Activated effector memory CD4-positive, alpha-beta T cell treated with anti-CD3 and anti-CD28 coated beads, Interleukin-2, amount 50 U/mL, for 16 hours (primary cell): ENCODE results near the gene ASB16.

ENCODE experiments used
- DNase-seq: peaks from one replicate; pipeline ENCODE4 v3.0.0-alpha.2; 2020

ASB16 gene

DNA sequence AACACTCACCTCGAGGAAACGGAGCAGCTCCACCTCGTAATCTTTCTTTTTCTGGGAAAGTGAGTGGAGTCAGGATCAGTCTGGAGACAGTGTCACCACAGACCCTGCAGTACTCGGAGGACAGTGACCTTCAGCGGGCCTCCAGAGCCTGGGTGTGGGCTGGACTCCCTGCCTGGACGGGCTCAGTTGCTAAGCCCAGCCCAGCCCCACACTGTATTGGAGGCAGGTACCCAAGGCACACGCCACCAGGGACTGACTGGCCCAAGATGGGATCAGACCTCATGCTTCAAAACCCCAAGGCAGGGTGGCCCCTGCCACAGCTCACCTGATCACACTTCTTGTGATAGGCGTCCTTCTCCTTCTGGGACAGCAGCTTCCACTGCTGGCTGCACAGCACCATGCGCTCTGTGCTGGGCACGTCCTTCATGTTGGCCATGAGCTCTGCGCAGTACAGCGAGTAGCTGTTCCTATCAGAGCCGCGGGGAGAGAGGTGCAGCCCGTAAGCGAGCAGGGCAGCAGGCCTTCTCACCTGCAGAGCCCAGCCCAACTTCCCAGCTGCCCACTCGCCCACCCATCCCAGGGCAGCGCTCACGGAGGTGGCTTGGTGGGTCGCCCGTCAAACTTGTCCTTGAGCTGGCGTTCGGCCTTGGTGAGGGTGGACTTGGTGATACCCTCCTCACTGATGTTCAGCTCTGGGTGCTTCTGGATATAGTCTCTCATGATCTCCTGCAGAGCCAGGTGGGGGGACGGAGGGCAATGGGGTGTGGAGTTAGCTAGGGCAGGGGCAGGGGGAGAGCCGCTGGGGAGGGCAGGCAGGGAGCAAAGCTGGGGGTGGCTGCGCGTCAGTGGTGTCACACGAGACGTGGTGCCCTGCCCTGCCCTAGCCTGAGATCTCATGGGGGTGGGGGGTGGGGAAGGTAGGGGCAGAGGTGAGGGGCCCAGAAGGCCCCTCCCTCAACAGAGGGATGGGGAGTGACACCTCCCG, 41.1 kb downstream of the ASB16 start:
- no peak for DNase-seq

GRCh38 chr17:44212507-44213402, 42.3 kb downstream of the ASB16 start:
- DNase-seq, result no peak

GRCh38 chr17:44213403-44214229, 43.1 kb downstream of the ASB16 start:
- no peak for DNase-seq

DNA sequence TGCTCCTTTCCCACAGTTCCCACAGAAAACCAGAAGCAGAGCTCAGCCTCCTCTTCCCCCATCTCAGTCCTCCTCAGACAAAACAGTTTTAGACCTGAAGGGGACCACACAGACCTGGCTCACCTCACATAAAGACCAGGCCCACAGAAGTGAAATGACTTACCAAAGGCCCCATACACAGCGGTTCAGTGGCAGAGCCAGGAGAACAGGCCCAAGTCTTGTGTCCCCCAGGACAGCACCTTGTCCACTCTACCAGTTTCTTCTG, 43.7 kb downstream of the ASB16 start:
- DNase-seq, result no peak

- DNase-seq, result no peak
These were observed 44.4 kb downstream of the ASB16 start for GRCh38 chr17:44214896-44215295.

DNA sequence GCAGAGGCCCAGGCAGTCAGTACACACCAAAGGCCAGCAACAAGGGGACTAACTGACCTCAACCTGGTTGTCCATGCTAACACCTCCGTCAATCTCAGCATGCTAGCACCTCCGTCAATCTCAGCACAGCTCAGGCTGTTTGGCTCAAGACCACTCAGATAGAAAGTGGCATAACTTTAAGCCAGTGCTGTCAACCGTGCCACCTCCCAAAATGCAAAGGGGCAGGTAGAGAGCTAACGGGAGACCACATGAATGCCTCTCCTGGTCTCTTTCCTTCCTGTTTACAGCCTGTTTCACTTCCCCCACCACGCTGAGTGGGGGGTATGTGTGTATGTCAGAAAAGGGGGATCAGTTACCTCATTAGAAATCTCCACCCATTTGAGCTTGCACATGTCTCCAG, 45.7 kb downstream of the ASB16 start:
- DNase-seq, result no peak

GRCh38 chr17:44216694-44217093, 46.2 kb downstream of the ASB16 start:
- DNase-seq, result no peak

GRCh38 chr17:44217738-44218343, 47.3 kb downstream of the ASB16 start:
- peak; percentile 74 for DNase-seq

GRCh38 chr17:44218344-44219107, 48.0 kb downstream of the ASB16 start:
- peak; percentile 95 for DNase-seq

DNA sequence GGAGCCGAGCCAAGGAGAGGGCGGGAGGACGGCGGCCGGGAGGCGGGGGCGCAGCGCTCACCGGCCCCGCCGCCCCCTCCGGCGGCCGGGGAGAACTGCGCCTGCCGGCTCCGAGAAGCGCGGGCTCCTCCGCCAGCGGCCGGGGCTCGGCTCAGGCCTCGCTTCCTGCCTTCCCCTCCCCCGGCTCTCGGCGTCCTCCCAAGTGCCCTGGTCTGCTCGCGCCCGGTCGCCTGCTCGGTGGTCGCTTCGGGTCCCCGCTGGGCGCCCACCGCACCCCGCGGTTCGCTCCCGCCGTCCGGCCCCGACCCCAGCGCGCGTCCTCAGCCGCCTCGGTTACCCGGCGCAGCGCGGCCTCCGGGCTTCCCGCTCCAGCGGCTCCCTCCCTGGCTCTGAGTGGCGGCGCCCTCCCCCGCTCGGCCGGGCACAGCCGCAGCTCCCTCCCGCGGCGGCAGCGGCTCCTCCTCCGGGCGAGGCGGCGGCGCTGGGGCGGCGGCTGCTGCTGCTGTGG, 48.7 kb downstream of the ASB16 start:
- DNase-seq, result peak; percentile 90

GRCh38 chr17:44219616-44220212, 49.2 kb downstream of the ASB16 start, which contains the start of gene UBTF:
Gene UBTF, minus strand, starts transcription at chr17:44219675. Its CDS starts 1,446 bp downstream, at chr17:44218229.
- DNase-seq, result peak; percentile 90

DNA sequence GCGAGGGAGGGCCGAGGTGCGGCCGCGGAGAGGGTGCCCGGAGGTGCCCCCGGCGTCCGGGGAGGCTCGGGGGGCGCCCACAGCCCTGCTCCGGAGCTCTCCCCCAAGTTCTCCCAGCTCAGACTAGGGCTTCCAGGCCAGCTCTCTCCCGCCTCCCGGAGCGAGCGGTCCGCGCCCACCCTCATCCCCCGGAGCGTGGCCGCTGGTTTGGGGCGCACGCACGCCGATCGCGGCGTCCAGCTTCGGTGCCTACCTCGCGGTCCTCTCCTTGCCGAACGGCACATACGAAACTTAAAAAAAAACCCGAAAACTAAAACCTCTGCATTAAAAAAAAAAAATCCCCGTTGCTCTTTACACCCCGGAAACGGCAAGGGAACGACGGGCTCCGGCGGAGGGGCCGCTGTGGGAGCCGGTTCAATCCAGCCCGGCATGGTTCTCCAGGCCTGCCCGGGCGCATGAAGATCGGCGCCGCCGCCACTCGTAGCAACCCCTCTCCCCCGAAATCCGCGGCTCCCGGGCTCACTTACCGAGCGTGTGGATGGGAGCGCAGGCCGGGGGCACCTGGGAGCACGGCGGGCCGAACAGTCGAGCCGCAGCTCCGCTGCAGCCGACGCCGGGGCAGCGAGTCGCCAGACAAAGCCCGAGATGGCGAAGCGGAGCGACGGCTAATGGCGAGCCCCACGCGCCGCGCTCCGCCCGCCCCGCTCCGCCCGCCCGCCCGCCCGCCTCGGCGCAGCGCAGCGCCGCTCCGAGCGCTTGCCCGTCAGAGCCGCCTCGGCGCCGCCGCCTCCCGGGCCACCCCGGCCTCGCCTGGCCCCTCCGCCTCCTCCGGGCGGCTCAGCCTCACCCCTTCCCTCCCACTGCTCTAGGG, 49.9 kb downstream of the ASB16 start:
- peak; percentile 86 for DNase-seq

GRCh38 chr17:44221084-44221861, 50.8 kb downstream of the ASB16 start:
- DNase-seq, result peak; percentile 87

GRCh38 chr17:44221862-44222111, 51.3 kb downstream of the ASB16 start:
- DNase-seq, result peak; percentile 71

DNA sequence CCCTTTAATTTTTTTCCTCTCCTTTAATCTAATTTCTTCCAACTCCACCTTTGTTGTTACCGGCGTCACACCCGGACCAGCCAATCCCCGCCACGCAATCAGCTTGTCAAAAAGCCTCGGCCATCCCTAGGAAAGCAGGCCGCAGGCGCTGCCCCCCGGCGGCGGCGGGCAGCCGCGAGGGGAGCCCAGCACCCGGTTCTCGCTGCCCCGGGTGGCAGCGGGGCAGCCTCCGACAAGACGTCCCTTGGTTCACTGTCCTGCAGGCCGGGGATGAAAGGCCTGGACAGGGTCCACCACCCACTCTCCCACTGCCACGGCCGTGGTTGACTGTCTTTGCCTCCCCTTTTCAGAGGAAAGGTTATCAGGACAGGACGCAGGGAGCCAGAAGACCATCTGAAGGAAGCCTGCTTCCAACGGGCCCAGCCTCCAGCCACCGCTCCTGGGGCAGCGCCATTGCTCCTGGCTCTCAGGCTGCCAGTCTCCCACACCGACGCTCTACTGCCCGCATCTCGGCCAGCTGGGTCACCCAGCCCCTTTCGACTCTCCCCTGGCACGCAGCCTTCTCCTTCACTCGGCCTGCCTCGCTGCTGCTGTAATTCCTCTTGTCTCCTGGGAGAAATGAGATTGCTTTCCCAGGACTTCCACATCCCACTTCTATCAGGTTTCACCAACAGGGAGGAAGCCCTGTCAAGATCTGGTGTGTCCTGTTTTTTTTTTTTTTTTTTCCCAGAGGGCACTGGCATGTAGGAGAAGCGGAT, 51.8 kb downstream of the ASB16 start:
- DNase-seq, result peak; percentile 80

DNA sequence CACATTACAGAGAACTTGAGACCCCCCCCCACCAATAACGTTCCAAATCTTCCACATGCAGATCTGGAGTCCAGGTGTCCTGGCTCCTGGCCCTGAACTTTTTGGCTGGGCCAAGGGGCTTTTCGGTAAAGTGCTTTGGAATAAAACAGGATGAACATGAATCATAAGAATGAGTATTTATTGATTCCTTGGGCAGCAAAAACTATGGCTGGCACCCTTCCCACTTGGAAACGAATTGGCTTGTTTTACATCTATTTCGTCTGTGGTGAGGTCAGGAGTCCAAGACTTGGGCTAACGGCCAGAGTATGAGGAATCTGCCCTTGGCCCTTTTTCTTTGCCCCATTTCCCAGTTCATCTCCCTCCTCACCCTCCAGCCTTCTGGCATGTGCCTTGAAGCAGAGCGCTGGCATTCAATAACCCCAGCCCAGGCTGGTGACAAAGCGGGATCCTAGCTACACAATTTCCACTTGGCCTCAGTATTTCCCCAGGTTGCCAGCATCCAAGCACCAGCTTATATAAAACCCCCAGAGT, 53.1 kb downstream of the ASB16 start:
- DNase-seq, result no peak
